GM19395 (cell line): ENCODE data around the gene ANXA10.
"Not testable (repeated sequence)": the region's sequence is repeated elsewhere in the genome, so short reads cannot be mapped to it uniquely, and the experiment has no call there.

Source experiments
- ATAC-seq: cut with Tn5 transposase; IDR thresholded peaks from one replicate; pipeline ENCODE4 v1.9.1; 2021; ENCODE audit warnings: mild to moderate bottlenecking, moderate library complexity; ENCODE audit not compliant: unreplicated experiment

ANXA10 gene, protein sequence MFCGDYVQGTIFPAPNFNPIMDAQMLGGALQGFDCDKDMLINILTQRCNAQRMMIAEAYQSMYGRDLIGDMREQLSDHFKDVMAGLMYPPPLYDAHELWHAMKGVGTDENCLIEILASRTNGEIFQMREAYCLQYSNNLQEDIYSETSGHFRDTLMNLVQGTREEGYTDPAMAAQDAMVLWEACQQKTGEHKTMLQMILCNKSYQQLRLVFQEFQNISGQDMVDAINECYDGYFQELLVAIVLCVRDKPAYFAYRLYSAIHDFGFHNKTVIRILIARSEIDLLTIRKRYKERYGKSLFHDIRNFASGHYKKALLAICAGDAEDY

DNA sequence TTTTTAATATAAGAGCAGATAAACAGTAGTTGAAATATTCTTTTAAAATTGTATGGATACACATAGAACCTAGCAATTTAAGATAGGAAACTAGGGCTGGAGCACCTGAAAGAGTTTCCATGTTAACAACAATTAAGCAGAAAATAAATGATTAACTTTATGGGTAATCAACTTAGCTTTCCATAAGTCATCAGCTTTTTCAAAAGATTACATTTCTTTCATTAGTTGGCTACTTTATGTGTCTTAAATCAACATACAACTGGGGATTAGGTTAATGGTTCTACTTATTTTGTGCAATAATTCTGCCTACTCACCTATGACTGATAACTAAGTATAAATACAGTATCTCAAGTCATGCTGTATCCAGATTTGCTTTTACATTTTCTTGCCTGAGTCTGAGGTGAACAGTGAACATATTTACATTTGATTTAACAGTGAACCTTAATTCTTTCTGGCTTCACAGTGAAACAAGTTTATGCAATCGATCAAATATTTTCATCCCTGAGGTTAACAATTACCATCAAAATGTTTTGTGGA lies at the start of gene ANXA10:
Gene ANXA10, plus strand, starts transcription at position 362 of the 537 bp plus-strand sequence. Its CDS starts 164 bp downstream, at position 526.
- ATAC-seq: no peak

DNA sequence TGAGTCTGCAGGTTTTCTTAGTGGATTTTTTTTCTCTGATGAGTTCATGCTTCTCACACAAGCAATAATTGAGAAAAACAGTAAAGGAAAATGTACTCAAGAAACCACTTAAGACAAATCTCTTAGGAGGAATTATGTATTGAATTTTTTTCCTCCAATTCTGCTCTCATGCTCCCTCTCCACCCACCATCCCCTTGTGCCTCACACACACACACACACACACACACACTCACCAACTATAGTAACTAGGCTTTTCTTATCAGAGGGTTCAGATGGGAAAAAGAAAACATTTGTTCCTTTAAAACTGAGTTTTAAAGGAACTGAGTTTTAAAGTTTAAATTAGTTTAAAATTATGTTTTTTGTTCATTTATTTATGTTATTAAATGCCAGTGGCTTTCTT lies 47.0 kb upstream of the ANXA10 start:
- no peak for ATAC-seq

DNA sequence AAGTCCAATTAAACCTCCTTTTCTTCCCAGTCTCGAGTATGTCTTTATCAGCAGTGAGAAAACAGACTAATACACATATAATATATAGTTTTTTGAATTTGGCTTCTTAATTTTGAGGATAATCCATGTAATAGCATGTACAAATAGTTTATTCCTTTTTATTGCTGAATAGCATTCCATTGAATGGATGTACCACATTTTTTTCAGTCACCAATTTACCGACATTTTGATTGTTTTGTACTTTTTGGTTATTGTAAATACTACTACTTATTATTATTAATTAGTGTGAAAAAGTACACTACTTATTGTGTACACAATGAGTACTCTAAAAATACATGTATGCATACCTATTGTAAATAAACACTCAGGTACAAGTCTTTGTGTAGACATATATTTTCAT lies 42.3 kb upstream of the ANXA10 start:
- ATAC-seq: no peak

DNA sequence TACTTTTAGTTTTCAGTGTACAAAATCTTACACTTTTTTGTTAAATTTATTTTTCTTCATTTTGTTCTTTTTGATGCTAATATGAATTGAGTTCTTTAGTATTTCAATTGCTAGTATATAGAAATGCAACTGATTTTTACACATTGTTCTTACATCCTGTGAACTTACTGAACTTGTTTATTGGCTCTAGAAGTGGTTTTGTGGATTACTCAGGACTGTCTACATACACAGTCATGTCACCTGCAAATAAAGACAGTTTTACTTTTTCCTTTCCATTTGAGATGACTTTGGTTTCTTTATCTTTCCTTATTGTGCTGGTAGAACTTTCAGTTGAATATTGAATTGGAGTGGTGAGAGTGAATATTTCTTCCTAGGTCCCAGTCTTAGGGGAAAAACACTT lies 40.8 kb upstream of the ANXA10 start:
- no peak for ATAC-seq

DNA sequence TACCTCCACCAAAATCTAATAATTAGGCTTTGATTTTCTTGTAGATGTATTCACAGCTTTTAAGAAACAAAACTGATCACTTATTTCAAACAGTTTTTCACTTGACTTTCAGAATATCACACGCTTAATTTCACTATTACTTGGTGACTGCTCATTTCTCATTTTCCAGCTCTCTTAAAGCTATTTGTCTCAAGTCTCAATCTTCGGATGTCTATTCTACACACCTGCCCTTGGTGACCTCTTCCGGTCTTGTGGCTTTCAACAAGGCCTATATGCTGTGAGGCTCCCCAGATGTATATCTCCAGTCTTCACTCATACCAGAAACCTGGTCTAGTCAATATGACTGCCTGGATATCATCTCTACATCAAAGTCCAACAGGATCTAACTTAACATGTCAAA lies 34.9 kb upstream of the ANXA10 start:
- ATAC-seq: peak; percentile 85

DNA sequence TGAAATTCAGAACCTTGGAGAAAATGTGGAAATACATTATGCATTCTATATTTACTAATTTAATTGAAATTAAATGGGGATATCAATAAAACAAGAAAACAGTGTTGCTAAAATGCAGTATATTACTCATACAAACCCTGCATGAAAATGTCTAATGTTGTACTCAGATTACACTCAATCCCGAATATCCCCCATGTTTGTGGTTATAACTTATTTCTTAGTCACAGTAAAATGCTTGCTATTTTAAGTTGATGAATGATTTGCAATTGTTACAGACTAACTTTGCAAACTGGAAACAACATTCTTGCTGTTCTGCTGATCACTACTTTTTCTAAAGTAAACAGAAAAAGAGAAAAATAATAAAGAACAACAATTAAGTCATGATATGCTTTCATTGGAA lies 33.1 kb upstream of the ANXA10 start:
- ATAC-seq: no peak

DNA sequence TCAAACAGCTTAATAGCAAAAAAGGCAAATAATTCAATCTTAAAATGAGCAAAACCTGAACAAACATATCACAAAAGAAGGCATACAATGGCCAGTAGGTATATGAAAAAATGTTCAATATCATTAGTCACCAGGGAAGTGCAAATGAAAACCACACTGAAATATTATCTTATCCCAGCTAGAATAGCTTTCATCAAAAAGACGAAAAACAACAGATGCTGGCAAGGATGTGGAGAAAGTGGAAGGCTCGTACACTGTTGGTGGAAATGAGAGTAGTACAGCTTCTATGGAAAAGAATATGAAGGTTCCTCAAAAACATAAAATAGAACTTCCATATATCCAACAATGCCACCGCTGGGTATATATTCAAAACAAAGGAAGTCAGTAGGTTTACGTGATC lies 29.3 kb upstream of the ANXA10 start:
- ATAC-seq: no peak

DNA sequence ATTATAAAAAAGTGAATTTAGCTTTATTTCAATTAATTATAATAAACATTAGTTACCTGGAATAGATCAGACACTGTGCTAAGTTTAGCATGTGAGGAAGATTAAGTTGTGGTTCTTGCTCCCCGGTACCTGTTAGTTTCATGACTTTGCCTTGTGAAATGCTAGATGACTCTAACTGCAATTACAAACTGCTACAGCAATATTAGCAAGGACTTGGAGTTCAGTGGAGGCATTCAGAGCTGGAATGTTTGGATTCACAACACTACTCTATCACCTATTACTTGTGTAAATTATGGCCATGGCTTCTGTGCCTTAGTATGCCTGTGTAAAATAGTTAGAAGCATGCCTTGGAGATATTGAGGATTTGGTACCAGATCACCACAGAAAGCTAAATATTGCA lies 21.4 kb upstream of the ANXA10 start:
- no peak for ATAC-seq

DNA sequence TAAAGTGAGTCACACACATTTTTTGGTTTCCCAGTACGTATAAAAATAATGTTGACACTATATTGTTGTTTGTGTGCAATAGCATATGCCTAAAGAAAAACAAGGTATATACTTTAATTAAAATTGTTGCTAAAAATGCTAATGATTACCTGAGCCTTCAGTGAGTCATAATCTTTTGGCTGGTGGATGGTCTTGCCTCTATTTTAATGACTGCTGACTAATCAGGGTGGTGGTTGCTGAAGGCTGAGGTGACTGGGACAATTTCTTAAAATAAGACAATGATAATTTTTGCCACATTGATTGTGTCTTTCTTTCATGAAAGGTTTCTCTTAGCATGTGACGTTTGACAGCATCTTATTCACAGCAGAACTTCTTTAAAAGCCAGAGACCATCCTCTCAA lies 21.0 kb upstream of the ANXA10 start:
- ATAC-seq: no peak

DNA sequence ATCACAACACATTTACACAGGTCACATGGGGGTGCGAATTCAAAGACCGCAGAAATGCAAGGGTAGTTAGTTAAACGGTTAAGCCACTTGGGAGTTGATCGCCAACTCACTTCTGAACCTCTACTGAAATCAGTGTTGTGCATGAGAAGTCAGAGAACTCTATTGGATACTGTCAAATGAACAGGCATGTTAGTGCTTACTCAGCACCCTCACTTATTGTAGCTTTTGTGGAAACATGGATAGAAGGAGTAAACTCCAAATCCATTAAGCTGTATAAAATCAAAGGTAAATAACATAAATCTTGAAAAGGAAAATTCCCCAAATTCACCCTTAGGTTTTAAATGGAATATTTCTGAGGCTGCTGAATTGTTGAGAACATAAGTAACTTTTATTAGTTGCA lies 17.5 kb upstream of the ANXA10 start:
- no peak for ATAC-seq

DNA sequence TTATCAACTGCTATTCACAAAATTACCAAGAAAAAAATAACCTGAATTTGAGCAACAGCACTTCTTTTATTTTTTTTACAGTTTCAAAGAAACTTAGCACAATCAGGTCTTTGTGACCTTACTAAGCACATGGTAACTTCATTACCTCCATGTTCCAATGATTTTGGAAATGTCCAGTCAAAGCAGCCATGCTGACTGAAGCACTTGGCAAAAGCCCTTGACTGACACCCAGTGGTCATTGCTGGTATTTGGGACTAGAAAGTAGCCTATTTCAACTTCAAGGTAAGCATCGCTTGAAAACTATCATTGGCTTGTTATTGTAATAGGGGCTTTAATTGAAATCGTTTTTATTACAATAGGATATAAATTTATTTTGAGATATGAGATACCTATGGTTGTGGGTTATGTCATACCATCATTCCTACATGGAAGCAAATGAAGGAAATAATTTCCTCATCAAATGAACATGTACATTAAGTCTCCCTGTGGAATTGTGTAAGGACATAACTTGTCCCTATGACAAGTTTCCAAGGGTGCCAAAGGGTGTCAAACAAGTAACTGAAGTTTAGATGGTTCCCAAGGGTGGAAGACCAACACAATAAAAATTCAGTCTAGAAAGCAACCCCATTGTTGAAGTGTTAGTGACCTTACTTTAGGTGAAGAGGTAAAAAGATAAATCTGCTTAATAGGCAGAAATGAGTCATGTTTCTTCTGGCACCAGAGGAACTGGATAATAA lies 15.2 kb upstream of the ANXA10 start:
- ATAC-seq: peak; percentile 98

DNA sequence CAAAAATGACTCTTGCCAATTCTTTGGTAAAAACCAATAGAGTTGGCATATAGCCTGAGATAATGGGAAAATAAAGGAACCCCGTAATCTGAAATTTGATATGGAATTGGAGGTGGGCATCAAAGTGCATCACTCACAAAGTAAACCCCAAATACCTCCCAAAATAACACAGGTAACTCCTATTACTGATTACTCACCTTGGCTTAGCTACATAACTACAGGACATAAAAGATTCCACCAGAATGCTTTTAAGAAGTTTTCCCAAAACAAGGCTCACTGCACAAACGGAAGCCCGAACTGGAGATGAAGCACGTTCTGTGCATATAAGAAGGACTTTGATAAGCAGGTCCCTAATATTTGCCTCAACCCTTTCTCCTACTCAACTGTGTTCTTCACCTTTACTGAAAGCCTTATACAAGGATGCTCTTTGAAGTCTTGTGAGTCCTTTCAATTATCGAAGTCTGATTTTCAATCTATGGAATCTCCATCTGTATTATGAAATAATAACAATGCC lies 14.6 kb upstream of the ANXA10 start:
- no peak for ATAC-seq

DNA sequence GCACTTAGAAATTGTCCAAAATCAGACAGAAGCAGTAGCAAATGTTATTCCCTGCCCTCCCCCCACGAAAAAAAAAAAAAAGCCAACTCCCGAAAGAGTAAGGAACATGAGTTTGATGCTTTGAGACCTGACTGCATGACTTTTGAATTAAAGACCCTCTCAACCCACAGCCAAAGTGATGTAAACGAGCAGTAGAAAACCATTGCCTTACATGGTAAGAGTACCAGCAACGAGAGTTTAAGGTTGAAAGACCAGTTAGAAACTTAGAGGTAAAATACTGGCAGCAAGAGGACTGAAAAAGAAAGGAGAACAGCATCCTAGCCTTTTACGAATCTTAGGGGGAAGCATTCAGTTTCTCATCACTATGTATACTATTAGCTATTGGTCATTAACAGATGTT lies 10.0 kb upstream of the ANXA10 start:
- ATAC-seq: no peak

DNA sequence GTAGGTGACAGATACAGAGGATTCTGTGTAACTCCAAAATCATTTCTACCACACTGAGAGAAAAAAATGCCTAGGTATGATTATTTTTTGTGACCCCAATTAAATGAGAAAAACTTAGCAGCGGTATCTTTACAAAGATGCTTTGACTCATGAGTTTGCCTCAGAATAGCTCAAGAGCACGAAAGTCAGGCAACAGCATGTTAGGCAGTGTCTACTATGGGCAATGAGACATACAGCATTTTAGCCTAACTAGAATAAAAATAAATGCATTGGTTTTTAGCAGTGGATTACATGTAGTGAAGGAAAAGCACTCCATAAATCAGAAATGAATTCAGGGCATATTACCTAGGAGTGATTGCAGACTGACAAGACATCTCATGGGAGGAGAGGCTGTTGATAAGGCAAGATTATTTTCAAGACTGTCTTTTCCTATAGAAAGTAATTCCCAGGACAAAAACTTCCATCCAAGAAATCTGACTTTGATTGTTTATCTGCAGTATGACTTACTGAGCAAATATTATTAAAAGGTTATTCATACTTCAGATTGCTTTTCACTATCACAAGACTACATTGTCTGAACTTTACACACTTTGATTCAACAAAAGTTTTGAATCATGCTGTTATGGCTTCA lies 3.6 kb downstream of the ANXA10 start:
- ATAC-seq: no peak

DNA sequence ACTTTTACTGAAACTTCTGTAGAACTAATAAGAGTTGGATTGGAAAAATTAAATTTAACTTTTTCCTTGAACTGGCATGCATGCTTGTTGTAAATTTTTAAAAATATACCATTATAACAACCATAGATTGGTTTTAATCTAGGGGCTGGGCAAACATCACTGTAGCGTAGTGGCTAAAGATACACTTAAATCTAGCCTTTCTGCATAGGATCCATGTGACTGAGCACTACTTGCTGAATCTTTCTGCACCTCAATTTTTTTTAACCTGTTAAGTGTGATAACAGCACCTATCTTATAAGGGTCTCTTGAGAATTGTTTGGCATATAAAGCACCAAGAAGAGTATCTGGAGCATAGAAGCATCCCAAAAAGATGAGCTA lies 4.1 kb downstream of the ANXA10 start:
- no peak for ATAC-seq

DNA sequence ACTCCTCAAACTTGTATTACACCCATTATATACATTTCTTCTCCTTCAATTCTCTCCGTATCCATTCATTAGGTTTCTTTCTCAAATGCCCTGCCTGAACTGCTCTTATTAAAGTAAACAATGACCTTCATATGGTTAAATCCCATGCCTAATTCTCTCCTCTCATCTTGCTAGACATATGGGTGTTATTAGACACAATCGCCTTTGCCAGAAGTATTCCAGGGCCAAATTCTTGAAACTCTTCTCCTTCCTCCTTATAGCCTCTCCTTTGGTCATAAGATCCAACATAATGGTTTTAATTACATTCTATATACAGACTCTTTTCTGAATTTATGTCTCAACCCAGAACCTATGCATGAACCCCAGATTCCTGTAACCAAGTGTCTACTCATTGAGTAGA lies 4.8 kb downstream of the ANXA10 start:
- no peak for ATAC-seq

DNA sequence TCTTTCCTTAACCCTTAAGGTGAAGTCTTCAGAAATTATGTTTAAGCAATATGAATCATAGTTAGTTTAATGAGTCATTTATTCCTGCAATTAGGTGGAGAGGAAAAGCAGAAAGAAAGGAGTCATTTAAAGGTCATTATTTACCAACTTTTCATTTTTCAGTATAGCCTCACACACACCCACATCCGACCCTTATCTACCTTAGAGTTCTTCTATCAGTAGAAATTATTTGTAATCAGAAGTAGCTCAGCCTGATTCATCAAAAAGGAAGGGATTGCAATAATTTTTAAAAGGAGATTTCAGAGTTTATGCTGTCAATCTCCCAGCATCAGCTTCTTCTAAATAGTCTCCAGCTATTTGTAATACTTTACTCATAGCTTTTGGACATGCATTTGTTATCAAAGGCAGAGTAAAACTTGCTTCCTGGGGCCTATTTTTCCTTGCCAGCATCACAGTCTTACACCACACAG lies 5.9 kb downstream of the ANXA10 start:
- no peak for ATAC-seq

DNA sequence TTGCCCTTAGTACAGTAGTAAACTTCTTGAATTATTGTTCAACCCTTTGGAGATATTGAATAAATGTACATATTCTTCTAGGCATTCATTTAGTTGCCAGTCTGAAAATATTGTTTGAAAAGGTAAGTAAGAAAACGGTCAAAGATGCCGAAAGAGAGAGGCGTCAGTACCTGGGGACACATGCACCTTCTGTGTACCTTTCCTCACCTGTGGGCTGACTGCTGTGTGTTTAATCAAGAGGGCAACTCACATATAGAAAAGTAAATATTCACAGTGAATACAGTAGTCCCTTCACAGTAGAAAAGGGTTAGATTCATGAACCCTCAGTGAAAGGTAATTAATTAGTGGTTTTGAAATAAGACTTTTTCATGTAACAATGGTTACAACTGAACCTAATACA lies 6.9 kb downstream of the ANXA10 start:
- no peak for ATAC-seq

DNA sequence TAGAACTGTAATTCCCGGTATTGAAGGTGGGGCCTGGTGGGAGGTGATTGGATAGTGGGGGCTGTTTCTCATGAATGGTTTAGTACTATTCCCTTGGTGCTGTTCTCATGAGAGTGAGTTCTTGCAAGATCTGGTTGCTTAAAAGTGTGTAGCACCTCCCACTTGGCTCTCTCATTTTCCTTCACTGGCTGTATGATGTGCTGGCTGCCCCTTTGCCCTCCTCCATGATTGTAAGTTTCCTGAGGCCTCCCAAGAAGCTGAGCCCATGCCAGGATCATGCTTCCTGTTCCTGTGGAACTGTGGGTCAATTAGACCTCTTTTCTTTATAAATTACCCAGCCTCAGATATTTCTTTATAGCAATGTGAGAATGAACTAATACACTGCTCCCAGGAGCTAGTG lies 8.7 kb downstream of the ANXA10 start:
- no peak for ATAC-seq

DNA sequence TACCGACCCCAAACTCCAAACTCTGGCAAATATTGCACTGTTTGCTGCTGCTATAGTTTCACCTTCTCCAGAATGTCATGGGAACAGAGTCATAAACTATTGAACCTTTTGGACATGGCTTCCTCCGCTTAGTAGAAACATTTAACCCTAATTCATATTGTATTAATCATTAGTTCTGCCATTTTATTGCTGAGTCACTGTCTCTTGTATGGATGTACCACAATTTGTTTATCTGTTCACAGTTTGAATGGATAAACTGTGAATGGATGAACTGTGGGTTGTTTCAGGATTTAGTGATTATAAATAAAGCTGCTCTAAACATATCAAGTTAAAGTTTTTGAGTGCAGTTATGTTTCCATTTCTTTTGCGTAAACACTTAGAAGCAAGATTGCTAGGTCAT lies 10.1 kb downstream of the ANXA10 start:
- ATAC-seq: no peak

DNA sequence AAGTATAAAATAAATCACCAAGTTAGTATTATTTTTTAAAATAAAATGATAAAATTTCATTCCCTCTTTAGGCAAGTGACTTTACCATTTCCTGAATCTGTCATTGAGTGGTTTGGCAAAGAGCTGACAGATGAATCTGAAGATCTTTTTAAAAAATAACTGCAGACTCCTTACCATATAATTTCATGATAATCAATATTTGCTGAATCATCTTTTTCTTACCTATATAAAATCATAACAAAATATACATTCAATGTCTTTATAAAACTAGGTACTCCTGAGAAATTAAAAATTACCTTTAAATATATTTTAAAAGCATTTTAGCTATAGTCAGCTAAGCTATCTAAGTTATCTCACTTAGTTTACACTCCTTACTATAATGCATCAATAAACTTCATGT lies 17.2 kb downstream of the ANXA10 start:
- no peak for ATAC-seq

DNA sequence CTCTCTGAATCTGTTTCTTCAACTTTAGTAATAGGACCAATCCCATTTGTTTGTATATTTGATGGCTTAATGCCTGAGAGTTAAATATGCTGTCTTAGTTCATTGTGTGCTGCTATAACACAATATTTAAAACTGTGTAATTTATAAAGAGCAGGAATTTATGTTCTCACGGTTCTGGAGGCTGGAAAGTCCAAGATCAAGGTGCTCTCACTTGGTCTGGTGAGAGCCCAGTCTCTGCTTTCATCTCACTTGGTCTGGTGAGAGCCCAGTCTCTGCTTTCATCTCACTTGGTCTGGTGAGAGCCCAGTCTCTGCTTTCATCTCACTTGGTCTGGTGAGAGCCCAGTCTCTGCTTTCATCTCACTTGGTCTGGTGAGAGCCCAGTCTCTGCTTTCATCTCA lies 20.7 kb downstream of the ANXA10 start:
- ATAC-seq: not testable (repeated sequence)
